Measurements from ENCODE around the gene EIPR1.

EIPR1 gene

DNA sequence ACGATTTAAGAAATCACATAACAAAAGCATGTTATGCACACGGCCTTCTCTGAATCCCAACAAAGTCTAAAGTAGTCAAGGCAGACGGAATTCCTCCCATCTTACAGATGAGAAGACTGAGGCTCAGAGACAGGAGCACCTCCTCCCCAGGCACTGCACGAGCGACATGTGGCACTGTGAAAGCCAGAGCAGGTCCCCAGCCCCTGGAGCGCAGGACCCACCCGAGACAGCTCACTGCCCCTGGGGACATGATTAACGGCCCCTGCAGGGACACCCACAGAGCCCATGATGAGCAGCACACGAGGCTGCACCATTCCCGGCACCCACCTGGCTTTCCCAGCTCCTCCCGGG, 53.6 kb downstream of the EIPR1 start:
- no peak for DNase-seq (ENCODE audit: low read depth)

DNA sequence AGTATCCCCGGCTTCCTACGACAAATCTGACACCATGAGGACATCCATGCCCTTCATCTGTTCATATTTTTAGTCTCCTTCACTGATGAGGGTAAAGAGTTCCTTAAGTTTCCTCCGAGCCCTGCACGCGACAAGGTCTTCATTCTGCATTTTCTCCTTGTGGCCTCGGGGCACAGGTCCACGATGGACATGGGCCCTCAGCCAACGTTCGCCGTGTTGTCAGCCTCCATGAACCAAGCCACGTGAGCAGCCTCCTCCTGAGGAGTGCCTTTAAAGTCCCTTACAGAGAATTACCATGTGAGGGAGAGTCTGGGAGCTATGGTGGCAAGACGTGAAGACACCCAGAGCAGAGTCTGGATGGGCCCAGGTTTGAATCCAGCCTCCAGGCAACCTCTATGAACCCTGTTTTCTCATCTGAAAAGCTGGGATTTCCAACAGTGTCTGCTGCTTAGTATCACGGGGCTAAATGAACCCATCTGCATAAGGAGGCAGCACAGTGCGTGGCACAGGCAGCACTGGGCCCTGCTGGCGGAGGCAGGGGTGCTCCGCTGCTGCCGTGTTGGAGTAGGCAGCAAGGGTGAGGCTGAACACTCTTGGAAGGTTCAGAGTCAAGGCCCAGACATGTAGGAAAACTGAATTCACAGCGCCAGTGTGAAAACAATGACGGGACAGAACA, 54.1 kb downstream of the EIPR1 start:
- DNase-seq (ENCODE audit: low read depth) = no peak

DNA sequence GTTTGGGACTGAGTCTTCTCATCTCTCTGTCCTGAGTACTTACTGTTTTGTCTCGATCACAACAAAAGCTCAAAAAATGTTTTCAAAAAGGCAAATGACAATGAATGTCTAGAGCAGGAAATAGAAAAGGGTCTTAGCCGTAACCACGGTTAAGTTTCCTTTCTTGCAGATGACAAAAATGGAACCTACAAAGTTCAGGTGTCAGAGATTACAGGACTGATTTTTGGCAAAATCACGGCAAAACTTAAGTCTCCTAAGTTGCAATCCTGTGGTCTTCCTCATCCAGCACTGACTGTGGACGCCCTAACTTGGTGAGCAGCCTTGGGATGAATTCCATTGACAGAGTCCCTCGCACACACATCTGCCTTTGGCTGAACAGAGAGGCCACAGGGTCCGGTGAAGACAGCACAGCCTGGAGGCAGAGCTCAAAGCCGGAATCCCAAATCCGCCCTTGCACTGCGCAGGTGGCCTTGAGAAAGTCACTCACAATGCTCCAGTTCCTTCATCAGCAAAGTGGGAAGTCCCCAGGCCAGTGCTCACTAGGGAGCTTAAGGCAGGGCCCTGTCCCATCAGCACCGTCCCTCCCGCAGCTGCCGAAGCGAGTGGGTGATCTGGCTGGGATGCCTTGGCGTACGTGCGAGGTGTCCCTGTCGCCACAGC, 55.2 kb downstream of the EIPR1 start:
- DNase-seq (ENCODE audit: low read depth) = no peak

DNA sequence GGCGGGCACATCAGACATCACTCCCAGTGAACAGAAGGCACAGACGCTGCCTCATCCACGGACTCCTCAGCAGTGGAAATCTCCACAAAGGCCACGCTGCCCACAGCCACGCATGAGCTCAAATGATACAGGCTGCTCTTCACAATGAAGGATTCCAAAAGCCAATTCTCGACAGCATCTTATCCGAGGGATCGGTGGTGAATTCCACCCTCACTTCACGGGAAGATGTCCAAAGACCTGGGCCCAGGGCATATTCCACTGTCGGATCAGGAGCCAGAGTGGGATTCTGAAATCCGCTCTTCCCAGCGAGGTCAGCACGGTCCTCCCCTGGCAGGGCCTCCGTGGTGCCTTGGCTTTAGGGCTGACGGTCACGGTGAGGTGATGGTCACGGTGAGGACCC, 55.8 kb downstream of the EIPR1 start:
- no peak for DNase-seq (ENCODE audit: low read depth)

- no peak for DNase-seq (ENCODE audit: low read depth)
These were observed 56.6 kb downstream of the EIPR1 start for GRCh38 chr2:3320910-3321605.

- DNase-seq (ENCODE audit: low read depth) = no peak
These were observed 57.7 kb downstream of the EIPR1 start for GRCh38 chr2:3319745-3320566.

- no peak for DNase-seq (ENCODE audit: low read depth)
These were observed 58.5 kb downstream of the EIPR1 start for GRCh38 chr2:3319134-3319533.

DNA sequence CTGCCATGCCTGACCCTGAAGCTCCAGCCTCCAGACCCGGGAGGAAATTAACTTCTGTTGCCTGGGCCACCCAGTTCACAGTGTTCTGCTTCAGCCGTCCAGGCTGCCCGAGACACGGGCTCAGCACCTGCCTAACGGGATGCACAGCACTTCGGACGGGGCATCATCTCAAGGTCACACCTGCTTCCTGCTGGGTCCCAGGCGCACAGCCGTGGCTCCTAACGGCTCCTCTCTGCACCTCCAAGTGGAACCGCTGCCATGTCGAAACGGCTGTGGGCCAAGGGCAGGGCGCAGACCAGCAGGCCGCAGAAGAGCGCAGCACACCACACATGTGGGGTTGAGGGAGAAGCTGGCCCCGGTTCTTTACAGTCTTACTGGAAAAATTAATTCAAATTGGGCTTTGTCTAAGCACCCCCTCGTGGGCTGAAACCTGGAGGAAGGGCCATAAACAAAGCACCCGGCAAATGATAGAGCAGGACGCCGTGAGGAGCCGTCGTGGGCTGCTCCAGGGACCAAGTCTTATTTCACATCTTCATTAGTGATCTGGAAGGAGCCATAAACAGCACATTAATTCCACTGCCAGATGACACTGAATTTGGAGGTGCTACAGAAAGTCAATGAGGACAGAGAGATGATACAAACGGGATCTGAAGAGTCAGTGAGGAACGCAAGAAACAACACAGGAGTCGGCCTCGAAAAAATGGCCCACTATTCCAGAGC, 59.6 kb downstream of the EIPR1 start:
- DNase-seq (ENCODE audit: low read depth) = no peak

- no peak for DNase-seq (ENCODE audit: low read depth)
These were observed 60.3 kb downstream of the EIPR1 start for GRCh38 chr2:3317277-3317685.

DNA sequence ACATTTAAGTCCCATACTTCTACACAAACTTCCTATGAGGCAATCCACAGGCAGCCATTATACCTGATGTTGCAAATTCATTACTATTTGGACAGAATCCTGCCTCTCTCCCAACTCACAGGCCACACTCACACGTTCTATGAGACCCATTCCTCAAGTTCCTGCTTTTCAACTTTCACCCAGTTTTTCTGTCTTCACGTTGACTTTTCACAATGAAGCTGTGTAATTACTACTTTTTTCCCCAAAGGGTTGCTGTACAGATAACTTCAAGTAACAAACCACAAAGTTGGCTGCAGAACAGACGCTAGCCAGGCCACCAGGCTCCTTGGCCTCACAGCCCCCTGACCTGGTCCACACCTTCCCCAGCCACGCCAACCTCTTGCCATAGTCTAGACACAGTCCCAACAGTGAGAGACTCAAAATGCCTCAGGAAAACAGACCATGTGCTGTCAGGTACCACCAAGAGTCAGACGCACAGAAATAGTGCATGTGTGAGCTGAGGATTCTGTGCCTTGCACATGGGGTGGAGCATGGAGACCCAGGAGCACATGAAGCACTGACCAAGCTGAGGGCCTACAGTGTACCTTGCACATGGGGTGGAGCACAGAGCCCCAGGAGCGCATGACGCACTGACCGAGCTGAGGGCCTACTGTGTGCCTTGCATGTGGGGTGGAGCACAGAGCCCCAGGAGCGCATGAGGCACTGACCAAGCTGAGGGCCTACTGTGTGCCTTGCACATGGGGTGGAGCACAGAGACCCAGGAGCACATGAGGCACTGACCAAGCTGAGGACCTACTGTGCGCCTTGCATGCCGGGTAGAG, 61.0 kb downstream of the EIPR1 start:
- DNase-seq (ENCODE audit: low read depth) = no peak

DNA sequence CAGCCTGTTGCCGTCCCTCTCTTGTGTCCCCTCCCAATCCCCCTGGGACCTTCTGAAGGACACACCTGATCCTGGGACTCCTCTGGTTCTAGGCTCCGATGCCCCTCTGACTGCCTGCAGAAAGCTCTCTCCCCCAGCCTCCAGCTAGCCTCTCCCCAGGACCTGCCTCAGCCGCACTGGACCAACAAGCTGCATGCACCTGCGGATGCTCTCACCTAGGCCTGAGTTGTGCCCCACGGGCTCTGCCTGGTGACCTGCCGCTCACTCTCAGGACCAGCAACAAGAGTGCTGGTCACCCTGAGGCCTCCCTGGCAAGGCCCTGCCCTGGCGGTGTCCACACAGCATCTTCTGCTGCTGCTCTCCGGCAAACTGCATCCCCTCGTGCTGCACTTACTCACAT, 63.0 kb downstream of the EIPR1 start:
- no peak for DNase-seq (ENCODE audit: low read depth)

- DNase-seq (ENCODE audit: low read depth) = no peak
These were observed 63.7 kb downstream of the EIPR1 start for GRCh38 chr2:3313781-3314375.

GRCh38 chr2:3312576-3313345, 64.9 kb downstream of the EIPR1 start:
- DNase-seq (ENCODE audit: low read depth) = no peak

DNA sequence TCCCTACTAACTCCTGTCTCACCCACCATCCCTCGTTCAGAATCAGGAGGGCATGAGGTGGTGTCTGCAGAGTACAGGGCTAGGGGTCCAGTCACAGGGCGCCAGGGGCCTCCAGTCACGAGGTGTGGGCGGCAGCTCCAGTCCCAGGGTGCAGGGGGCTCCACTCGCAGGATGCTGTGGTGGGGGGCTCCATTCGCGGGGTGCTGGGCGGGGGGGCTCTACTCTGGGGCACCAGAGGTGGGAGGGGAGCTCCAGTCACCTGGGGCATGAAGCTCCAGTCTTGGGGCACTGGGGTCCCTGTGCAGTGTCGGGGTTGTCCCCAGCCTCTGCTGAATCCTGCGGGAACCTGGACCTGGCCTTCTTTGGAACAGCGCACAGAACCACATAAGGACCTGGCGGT, 66.0 kb downstream of the EIPR1 start:
- DNase-seq (ENCODE audit: low read depth) = no peak

DNA sequence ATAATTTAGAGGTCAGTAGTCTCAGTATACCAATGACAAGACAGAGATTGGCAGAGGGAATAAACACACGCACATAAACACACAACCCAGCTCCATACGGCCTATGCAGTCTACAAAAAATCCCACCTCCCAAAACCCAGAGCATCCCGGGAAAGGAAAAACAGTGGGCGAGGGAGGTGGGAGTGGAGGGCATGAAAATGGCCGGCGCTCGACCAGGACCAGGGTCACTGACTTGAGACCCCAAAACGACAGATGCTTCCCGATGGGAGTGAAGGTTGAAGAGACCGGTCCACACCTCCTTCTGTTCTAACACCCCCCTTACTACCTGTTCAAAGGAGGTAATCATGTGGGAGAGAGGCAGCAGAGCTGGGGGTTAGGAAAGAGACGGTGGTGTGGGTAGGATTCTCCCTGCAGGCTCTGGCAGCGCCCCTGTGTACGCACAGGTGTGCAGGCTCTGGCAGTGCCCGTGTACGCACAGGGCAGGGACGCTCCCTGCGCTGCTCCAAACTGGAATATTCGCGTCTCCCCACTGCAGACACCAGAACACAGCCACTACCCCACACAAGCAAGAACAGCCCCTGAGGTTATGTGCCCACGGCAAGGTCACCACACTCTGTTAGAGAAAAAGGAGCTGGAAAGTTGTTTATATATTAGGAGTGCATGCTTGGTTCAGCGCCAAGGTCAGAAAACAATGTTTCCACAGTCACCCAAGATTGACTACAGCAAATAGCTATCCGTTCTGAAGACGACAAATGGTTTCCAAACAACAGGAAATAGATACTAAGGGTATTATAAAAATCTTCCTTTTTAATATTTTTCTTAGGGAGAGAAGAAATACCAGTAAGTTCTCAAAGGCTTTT, 67.9 kb downstream of the EIPR1 start:
- no peak for DNase-seq (ENCODE audit: low read depth)

DNA sequence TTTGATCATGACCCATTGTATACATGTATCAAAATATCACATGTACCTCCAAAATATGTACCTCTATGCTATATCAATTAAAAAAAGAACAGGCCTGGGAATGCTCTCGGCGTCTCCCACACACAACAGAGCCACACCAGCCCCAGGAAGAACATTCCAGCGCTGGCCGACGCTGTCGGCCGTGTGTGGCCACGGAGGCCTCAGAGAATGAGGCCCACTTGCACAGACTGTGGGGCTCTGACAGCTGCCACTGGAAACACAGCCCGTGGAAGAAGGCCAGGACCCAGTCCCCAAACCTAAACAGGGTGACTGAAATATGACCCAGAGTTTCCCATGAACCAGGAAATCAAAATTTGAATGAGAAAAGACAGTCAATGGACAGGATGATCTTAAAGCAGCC, 69.7 kb downstream of the EIPR1 start:
- DNase-seq (ENCODE audit: low read depth) = no peak

GRCh38 chr2:3307236-3307635, 70.4 kb downstream of the EIPR1 start:
- DNase-seq (ENCODE audit: low read depth) = no peak

DNA sequence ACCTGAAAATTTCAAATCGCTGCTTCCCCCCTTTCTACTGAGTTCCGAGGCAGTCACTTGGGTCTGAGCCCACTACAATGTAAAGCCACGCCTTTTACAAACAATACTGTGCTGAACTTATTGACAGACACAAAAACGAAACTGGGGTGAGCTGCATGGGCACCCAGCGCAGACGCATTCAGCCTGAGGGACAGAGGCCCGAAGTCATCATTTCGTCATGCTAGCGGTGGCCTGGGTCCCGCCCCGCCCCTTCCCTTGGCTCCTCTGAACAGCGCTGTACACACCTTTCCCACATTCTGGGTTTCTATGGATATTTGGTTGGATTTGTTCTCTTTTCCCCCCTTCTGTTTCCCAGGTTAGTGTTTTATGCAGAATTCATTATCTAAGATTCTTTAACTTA, 71.7 kb downstream of the EIPR1 start:
- DNase-seq (ENCODE audit: low read depth) = no peak

DNA sequence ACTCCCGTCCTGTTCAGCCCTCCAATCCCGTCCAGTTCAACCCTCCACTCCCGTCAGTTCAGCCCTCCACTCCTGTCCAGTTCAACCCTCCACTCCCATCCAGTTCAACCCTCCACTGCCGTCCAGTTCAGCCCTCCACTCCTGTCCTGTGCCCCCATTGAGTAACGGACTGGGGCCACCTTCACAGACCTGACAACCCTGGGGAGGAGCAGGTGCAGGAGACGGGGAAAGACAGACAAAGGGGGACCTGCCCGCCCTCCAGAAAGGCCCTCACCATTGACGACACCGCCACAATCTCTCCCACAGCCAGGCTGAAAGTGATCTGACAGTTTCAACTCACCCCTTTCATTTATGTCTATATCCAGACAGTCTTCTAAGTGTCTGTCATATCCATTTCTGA, 72.2 kb downstream of the EIPR1 start:
- no peak for DNase-seq (ENCODE audit: low read depth)
